ENCODE measurements around the gene HARS1. TPM values are rescaled to one million over a fixed set of nuclear protein-coding genes. Genes with fewer than 3 reads are reported as not detected.
"Not testable (repeated sequence)": the region's sequence is repeated elsewhere in the genome, so short reads cannot be mapped to it uniquely, and the experiment has no call there.

Gene HARS1
- total RNA-seq, 1 donor from 2014 or later: 46.9 TPM

DNA sequence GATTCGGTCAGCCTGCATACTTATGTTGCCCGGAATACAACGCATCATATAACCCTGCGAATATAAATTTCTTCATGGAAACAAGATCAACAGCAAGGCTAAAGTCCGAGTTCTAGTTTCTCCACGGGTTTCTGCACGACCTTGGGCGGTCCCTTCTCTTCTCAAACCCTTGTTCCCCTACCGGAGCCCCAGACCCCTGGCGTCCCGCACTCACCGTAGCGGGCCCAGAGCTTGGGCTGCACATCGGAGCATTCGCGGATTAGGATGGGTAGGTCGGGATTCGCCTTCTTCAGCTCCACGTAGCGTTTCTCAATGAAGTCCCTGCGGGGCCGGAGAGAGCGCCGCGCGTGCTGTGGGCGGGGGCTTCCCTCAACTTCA lies 44.1 kb downstream of the HARS1 start:
- no peaks in the 10 kb centered on the region for H3K9me3 ChIP-seq
- DNase-seq: no peak
- H3K4me3 ChIP-seq: peak overlapping the region; percentile 99
- no peak for ATAC-seq
- H3K4me1 ChIP-seq: peaks cover 21% of the 10 kb centered on the region
- TF ChIP-seq, protein P1, sequence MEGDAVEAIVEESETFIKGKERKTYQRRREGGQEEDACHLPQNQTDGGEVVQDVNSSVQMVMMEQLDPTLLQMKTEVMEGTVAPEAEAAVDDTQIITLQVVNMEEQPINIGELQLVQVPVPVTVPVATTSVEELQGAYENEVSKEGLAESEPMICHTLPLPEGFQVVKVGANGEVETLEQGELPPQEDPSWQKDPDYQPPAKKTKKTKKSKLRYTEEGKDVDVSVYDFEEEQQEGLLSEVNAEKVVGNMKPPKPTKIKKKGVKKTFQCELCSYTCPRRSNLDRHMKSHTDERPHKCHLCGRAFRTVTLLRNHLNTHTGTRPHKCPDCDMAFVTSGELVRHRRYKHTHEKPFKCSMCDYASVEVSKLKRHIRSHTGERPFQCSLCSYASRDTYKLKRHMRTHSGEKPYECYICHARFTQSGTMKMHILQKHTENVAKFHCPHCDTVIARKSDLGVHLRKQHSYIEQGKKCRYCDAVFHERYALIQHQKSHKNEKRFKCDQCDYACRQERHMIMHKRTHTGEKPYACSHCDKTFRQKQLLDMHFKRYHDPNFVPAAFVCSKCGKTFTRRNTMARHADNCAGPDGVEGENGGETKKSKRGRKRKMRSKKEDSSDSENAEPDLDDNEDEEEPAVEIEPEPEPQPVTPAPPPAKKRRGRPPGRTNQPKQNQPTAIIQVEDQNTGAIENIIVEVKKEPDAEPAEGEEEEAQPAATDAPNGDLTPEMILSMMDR (IDR thresholded peaks at IDR 0.05): no peak
- H3K36me3 ChIP-seq: peaks cover 61% of the 10 kb centered on the region
- intact Hi-C loops (cut with DNase I): no loop called here
- H3K27me3 ChIP-seq: no peaks in the 10 kb centered on the region
- H3K27ac ChIP-seq: peak overlapping the region; percentile 86

DNA sequence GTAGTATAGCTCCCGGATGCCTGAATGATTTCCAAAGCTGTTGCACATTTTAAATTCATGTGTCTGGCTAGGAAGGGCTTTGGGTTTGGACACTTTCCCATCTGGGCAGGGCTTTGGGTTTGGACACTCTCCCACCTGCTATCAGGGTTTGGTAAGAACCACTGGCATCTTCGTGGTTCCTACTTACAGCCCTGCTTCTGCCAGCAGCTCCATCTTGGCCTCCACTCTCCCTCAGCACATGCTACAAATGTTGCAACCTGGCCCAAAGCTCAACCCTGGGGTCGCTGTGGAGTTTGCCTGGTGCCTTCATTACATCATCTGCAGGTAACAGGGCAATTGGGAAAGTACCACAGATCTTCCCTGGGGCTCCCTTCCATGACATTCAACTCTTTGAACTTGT lies 48.5 kb downstream of the HARS1 start:
- Histone ChIP-seq H3K9me3 (no peaks in the 10 kb centered on the region), H3K4me1 (peaks cover 20% of the 10 kb centered on the region), H3K27me3 (no peaks in the 10 kb centered on the region), H3K27ac (no peak overlapping the region), H3K4me3 (no peak overlapping the region), H3K36me3 (peaks cover 29% of the 10 kb centered on the region)
- DNase-seq: no peak
- no peak for ATAC-seq
- TF ChIP-seq, protein P1 (IDR thresholded peaks at IDR 0.05): no peak
- intact Hi-C loops (cut with DNase I): no loop called here

DNA sequence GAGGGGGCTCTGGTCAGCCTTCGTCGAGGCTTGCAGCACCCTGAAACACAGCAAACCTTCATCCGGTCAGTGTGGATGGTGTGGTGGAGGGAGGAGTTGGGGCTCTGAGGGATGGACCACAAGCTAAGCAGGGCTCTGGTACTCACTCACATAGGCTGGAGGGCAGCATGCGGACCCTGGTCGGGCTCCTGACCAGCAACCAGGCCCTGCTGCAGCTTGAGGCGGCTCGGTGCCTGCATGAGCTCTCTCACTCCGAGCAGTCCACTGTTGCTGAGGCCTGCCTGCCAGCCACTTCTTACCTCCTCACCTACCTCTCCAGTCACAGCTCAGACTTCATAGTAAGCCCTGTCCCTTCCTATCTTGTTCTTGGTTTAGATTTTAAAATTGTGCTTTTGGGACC lies 49.5 kb downstream of the HARS1 start:
- no peak overlapping the region for H3K4me3 ChIP-seq
- peaks cover 29% of the 10 kb centered on the region for H3K36me3 ChIP-seq
- no peak overlapping the region for H3K27ac ChIP-seq
- DNase-seq (no peak), ATAC-seq (no peak)
- H3K4me1 ChIP-seq: peaks cover 19% of the 10 kb centered on the region
- TF ChIP-seq, protein P1 (IDR thresholded peaks at IDR 0.05): no peak
- no peaks in the 10 kb centered on the region for H3K9me3 ChIP-seq
- intact Hi-C loops (cut with DNase I): no loop called here
- no peaks in the 10 kb centered on the region for H3K27me3 ChIP-seq

DNA sequence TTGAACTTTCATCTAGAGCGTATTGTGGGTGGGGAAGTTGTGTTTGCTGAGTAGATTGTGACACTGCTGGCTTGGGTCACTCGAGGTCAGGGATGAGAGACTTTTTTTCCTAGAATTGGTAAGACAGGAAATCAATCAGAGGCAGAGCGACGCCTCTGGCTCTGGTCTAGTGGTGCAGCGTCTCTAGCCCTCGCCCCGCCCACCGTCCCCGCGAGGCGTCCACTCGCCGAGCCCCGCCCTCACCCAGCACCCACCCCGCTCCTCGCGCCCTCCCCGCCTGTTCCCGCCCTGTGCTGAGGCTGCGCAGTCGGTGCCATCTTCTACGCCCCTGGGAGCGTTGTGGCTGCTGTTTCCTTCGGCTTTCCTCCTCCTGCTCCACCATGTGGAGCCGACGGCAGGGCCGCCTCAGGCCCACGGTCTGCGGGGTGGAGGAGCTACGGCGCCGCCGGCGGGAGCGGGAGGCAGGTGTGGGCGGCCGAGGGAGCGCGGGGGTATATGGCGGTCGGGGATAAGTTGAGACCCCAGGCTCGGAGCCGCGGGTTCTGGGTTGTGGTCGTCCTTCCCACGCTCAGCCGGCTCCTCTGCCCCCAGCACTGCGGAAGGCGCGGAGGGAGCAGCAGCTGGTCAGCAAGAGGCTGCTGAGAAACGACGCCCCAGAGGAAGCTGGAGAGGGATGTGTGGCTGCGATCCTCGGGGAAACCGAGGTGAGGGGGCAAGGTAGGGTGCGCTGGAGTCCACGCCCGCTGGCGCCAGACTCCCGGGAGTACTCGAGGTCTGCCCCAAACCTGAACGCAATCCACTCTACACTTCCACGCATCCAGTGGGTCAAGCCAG lies 51.8 kb downstream of the HARS1 start, which contains the start of gene TMCO6:
Gene TMCO6 (plus strand): TSS at position 304 of the 834 bp plus-strand sequence. CDS start 77 bp downstream, at position 381.
- peaks cover 17% of the 10 kb centered on the region for H3K36me3 ChIP-seq
- intact Hi-C loops (cut with DNase I): loop anchor here (10.0 kb wide), 1 partner anchor 75 kb away; the partner anchor contains the start of genes APBB3 and SLC35A4
- ATAC-seq: peak; percentile 99
- H3K9me3 ChIP-seq: no peaks in the 10 kb centered on the region
- peak; percentile 99 for DNase-seq
- TF ChIP-seq, protein P1 (IDR thresholded peaks at IDR 0.05): peak; percentile 74
- H3K4me1 ChIP-seq: peaks cover 12% of the 10 kb centered on the region
- H3K27me3 ChIP-seq: no peaks in the 10 kb centered on the region
- H3K4me3 ChIP-seq: peak within 1 kb of the TSS; percentile 91
- H3K27ac ChIP-seq: peak within 1 kb of the TSS; percentile 93

DNA sequence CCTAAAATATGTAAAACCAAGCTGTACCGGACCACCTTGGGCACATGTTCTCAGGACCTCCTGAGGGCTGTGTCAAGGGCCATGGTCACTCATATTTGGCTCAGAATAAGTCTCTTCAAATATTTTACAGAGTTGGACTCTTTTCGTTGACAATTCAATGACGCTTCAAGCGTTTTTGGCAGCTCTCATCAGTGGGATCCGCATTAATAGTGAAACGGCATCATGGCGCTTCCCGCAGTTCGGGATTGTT lies 52.3 kb downstream of the HARS1 start:
- intact Hi-C loops (cut with DNase I): loop anchor here (10.0 kb wide), 1 partner anchor 74 kb away; the partner anchor contains the start of genes APBB3 and SLC35A4
- ATAC-seq, DNase-seq, H3K27me3 ChIP-seq, H3K9me3 ChIP-seq: not testable (repeated sequence)
- H3K4me1 ChIP-seq: peaks cover 16% of the 10 kb centered on the region
- H3K27ac ChIP-seq: peak overlapping the region; percentile 93
- H3K36me3 ChIP-seq: peaks cover 12% of the 10 kb centered on the region
- H3K4me3 ChIP-seq: peak overlapping the region; percentile 91

DNA sequence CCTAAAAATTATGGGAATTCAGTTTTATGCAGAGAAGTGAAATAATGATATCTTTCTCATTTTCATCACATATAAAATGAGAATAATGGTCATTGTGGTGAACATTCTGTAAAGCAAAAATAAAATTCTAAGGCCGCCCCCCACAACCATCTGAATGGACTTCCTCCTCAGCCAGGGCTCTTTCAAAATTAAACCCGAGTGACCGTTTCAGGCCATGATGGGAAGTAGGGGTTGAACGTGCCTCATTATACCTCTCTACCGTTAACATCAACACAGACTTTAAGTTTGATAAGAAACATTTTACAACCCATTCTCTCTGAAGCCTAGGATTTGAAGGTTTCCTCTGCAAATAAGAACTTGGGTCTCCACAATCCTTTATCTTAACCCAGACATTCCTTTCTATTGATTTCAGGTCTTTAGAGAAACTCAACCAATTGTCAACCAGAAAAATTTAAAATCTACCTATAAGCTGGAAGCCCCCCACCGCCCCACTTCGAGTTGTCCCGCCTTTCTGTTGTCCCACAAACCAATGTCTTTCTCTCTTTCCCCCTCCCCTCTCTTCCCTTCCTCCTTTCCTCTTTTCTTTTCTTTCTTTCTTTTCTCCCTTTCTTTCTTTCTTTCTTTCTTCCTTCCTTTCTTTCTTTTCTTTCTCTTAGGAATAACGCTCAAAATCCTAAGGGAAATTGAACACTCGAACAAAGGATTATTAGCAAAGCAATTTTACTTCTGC lies 53.6 kb downstream of the HARS1 start:
- H3K9me3 ChIP-seq: no peaks in the 10 kb centered on the region
- intact Hi-C loops (cut with DNase I): loop anchor here (10.0 kb wide), 1 partner anchor 73 kb away; the partner anchor contains the start of genes APBB3 and SLC35A4
- ATAC-seq (no peak), DNase-seq (no peak)
- no peak overlapping the region for H3K4me3 ChIP-seq
- H3K36me3 ChIP-seq: no peaks in the 10 kb centered on the region
- H3K4me1 ChIP-seq: peaks cover 16% of the 10 kb centered on the region
- TF ChIP-seq, protein P1 (IDR thresholded peaks at IDR 0.05): no peak
- H3K27me3 ChIP-seq: no peaks in the 10 kb centered on the region
- no peak overlapping the region for H3K27ac ChIP-seq
